Measurements from ENCODE around the gene NGB. TPM values are rescaled to one million over a fixed set of nuclear protein-coding genes. Genes with fewer than 3 reads are reported as not detected.

The NGB gene
- total RNA-seq, 2 donors from 2014 or later: 0.33 TPM; not detected in 1

- WGBS, 2 donors: 55 to 68% methylated on average over 5 of the region's 5 CpGs
- no peak overlapping the region for H3K4me3 ChIP-seq
- H3K27ac ChIP-seq: no peak overlapping the region
- DNase-seq: peak in 2 of 4 donors; percentile 21 to 30
- peaks cover 44% of the 10 kb centered on the region for H3K4me1 ChIP-seq
- no peak for TF ChIP-seq CTCF (IDR thresholded peaks at IDR 0.05)
- TF ChIP-seq POLR2A (IDR thresholded peaks at IDR 0.05): no peak
- no peaks in the 10 kb centered on the region for H3K9me3 ChIP-seq
- no peaks in the 10 kb centered on the region for H3K36me3 ChIP-seq (replicated peaks in 1 of 2; ENCODE audit: insufficient read depth in 1 of 2, low read depth in 2 of 2)
- intact Hi-C loops (cut with DNase I): loop anchor here (5.0 kb wide), 1 partner anchor 165 kb away; no protein-coding TSS in a partner anchor
- ATAC-seq: no peak
- H3K27me3 ChIP-seq: no peaks in the 10 kb centered on the region
These were observed 45.9 kb upstream of the NGB start for GRCh38 chr14:77316872-77317301.

- no peak for ATAC-seq
- WGBS, 2 donors: 44 to 50% methylated on average over 1 of the region's 1 CpG
- Histone ChIP-seq H3K27me3 (no peaks in the 10 kb centered on the region), H3K36me3 (replicated peaks in 1 of 2; ENCODE audit: insufficient read depth in 1 of 2, low read depth in 2 of 2) (no peaks in the 10 kb centered on the region), H3K27ac (no peak overlapping the region), H3K4me1 (peaks cover 43% of the 10 kb centered on the region), H3K9me3 (no peaks in the 10 kb centered on the region), H3K4me3 (no peak overlapping the region)
- TF ChIP-seq POLR2A (IDR thresholded peaks at IDR 0.05): no peak
- TF ChIP-seq CTCF (IDR thresholded peaks at IDR 0.05): no peak
- no peak for DNase-seq
- intact Hi-C loops (cut with DNase I): loop anchor here (5.0 kb wide), 1 partner anchor 164 kb away; no protein-coding TSS in a partner anchor
These were observed 45.1 kb upstream of the NGB start for GRCh38 chr14:77316195-77316505.

GRCh38 chr14:77314539-77315457 is 43.8 kb upstream of the NGB start:
- WGBS, 2 donors: 62 to 71% methylated on average over 10 of the region's 10 CpGs

DNA sequence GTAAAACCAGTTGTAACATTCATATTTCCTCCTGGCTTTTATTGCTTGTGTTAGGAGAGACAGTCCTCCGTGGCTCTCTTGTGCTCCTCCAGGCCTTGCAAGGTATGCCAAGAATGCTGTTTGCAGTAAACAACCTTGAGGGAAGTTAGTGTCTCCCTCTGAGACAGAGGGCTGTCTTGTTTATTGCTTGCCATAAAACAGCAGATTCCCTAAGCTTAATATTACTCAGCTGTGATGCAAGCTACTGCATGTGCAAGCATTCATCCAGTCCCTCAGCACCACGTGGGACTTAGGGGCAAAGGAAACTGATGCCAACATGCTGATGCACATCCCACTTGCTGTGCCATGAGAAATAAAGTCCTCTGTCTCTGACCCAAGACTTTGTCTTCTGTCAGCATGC is 43.0 kb upstream of the NGB start:
- Histone ChIP-seq H3K27ac (no peak overlapping the region), H3K4me1 (peaks cover 33% of the 10 kb centered on the region), H3K27me3 (no peaks in the 10 kb centered on the region), H3K9me3 (no peaks in the 10 kb centered on the region), H3K36me3 (replicated peaks in 1 of 2; ENCODE audit: insufficient read depth in 1 of 2, low read depth in 2 of 2) (no peaks in the 10 kb centered on the region), H3K4me3 (no peak overlapping the region)
- WGBS, 2 donors: 15 to 27% methylated on average over 2 of the region's 2 CpGs
- TF ChIP-seq POLR2A (IDR thresholded peaks at IDR 0.05) (no peak), CTCF (IDR thresholded peaks at IDR 0.05) (no peak)
- DNase-seq (no peak), ATAC-seq (no peak)
- intact Hi-C loops (cut with DNase I): loop anchor here (5.0 kb wide), 1 partner anchor 148 kb away; no protein-coding TSS in a partner anchor

More at GRCh38 chr14:77314539-77315457, 43.8 kb upstream of the NGB start:
- no peaks in the 10 kb centered on the region for H3K27me3 ChIP-seq
- intact Hi-C loops (cut with DNase I): loop anchor here (5.0 kb wide), 2 partner anchors 148 to 162 kb away; no protein-coding TSS in a partner anchor
- DNase-seq (no peak), ATAC-seq (no peak)
- H3K9me3 ChIP-seq: no peaks in the 10 kb centered on the region
- H3K4me3 ChIP-seq: no peak overlapping the region
- H3K27ac ChIP-seq: no peak overlapping the region
- H3K36me3 ChIP-seq (replicated peaks in 1 of 2; ENCODE audit: insufficient read depth in 1 of 2, low read depth in 2 of 2): no peaks in the 10 kb centered on the region
- peaks cover 41% of the 10 kb centered on the region for H3K4me1 ChIP-seq
- TF ChIP-seq POLR2A (IDR thresholded peaks at IDR 0.05) (no peak), CTCF (IDR thresholded peaks at IDR 0.05) (no peak)
